ENCODE results near the gene NFKBIB.

DNA sequence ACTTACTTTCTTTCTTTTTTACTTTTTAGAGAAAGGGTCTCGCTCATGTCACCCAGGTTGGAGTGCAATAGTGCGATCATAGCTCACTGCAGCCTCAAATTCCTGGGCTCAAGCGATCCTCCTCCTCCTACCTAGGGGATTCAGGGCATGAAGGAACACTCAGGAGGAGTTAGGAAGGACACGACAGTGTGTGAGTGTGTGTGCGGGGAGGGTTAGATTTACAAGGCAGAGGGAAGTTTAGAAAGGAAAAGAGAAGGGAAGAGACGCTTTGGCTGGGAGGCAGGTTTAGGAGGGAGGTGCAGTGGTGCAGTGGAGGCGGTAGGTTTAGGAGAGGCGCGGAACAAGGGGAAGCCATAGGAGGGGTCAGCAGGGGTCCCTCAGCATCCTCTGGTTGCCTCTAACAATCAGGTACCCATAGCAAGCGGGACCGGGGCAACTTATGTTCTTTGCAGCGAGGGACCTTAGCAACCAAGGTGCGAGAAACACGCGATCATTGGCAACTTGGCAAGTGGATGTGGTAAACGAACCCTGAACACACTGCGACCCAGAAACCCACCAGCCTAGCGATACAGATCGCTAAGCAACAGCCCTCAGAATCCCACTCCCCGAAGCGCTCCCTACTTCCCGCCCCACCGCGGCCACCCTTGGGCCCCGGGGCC is 852 bp upstream of the NFKBIB start:
- no peak for TF ChIP-seq CTCF (IDR thresholded peaks at IDR 0.05; ENCODE audit: low read depth, low read length)
- TF ChIP-seq POLR2A (IDR thresholded peaks at IDR 0.05; ENCODE audit: extremely low read depth, insufficient read length), result no peak
